ENCODE measurements around the gene COL25A1.
"Not testable (repeated sequence)": the region's sequence is repeated elsewhere in the genome, so short reads cannot be mapped to it uniquely, and the experiment has no call there.

Gene COL25A1

DNA sequence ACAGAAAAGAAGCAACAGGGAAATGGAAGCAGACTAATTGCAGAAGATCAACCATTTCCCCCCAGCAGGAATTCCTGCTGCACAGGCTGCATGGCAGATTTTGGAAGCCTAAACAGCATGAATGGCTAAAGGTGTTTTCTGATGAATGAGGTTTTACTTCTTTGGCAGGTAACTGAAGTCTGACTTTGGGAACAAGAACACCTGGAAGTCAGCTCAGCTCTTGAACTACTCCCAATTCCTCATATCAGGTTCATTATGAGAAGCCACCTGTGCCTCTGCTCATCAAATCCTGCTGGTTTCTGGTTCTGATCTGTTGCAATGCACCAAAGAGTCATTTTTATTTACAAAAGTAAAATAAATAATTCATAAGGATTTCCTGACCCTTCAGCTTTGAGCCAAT, 139.0 kb downstream of the COL25A1 start:
- DNase-seq: no peak

DNA sequence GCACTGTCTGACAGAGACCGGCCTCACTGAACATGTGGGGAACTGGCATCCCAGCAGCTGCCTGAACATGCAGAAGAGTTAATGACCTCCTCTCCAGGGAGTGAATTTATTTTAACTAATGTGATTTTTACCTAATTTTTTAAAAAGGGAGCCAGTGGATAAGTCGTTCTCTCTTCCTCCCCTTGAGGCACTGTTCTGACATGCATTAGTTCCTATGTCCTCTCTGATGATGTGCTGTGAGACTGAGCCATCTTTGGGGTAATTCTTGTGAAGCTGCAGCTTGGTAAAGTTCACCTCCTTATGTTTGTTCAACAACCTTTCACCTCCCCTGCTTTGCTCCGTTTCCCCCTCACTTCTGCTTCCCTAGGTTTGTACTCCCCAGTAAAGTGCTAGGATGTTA, 139.7 kb downstream of the COL25A1 start:
- no peak for DNase-seq

GRCh38 chr4:109160494-109160893, 142.0 kb downstream of the COL25A1 start:
- DNase-seq: no peak

DNA sequence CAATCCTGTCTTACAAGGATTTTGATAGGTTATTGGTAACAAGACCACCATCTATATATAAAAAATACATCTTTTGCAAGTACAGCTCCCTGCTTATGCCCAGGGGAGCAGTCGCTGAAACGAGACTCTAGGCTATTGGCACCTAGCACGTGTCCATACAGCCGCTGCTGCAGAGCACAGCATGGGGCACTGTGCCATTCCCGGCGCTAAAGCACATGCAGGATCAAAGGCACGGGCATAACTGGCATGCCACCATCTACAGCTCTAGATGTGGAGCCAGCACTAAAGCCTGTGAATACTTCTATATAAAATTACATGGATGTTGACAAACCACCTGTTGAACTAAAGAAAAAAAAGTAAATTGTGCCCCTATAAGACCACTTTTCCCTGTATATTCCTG, 144.8 kb downstream of the COL25A1 start:
- no peak for DNase-seq

GRCh38 chr4:109157205-109157604, 145.3 kb downstream of the COL25A1 start:
- no peak for DNase-seq

DNA sequence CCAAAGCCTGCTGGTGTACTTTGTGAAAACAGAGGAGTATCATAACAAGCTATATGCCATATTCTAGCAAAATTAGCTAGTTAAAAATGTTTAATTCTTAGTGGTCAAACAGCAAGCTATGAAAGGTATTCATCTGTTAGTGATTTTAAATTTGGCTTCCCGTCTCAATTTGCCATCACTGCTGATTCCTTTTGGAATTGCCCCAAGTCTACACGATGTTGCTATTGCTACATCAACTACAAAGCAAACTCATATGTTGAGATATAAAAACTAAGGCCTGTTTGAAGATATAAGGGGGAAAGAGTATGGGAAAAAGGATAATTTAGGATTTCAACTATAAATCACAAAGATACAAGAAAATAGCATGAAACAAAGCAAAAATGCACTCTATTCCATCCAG, 146.1 kb downstream of the COL25A1 start:
- DNase-seq: no peak

GRCh38 chr4:109155682-109156283, 146.7 kb downstream of the COL25A1 start:
- DNase-seq: no peak

- no peak for DNase-seq
These were observed 147.4 kb downstream of the COL25A1 start for GRCh38 chr4:109155084-109155483.

DNA sequence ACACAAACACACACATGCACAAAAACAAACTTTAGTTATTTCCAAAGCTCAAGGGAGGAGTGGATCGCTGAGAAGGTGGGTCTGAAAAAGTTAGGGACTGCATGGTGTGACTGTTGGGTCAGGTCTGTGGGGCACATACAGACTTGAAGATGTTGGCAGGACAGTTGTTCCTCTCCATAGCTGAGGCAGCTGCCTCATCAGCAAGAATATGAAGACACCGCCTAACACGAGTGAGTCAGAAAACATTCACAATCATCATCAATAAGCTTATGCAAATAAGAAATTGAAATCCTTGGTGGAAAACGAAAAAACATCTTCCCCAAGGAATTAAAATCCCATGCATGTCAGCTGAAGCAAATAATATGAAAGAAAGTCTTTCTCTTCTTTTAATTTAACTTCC, 148.0 kb downstream of the COL25A1 start:
- DNase-seq: no peak

GRCh38 chr4:109149836-109150235, 152.6 kb downstream of the COL25A1 start:
- DNase-seq: no peak

DNA sequence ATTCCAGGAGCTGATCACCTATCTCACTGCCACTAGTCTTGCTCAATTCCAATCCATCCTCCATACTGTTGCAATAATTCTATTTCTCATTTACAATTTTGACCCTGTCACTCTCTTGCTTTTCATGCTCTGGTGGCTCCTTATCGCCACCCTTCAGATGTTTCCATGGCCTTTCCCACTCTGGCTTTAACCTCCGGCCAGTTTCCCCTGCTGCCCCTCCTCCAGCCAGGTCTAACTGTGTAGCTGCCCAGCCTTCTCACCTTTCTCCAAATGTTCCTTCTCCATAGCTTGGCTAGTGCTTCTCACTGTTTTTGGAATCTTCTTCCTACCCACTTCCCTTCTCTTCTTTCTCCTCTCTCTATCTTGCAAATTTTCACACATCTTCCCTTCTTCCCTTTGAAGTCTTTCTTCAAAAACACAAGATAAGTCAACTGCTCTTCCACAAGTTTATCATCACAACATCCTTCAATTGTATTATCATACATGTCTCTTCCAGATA, 153.8 kb downstream of the COL25A1 start:
- DNase-seq: no peak

DNA sequence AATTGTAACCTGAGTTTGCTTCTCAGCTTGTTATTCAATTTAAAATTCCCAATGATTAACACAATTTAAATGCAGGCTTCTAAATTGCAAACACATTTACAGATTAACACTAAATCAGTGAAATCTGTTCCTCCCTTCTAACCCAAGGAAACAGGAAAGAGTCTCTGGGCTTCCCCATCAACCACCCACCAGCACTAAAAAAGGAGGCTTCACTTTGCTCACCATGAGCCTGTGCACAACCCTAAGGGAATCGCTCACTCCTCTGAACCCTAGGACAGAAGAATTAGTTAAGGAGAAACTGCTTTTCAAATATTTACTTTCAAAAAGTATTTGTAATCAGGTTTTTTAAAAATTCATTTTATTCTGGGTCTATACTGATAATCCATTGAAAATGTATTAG, 155.3 kb downstream of the COL25A1 start:
- no peak for DNase-seq

GRCh38 chr4:109146499-109146898, 156.0 kb downstream of the COL25A1 start:
- no peak for DNase-seq

DNA sequence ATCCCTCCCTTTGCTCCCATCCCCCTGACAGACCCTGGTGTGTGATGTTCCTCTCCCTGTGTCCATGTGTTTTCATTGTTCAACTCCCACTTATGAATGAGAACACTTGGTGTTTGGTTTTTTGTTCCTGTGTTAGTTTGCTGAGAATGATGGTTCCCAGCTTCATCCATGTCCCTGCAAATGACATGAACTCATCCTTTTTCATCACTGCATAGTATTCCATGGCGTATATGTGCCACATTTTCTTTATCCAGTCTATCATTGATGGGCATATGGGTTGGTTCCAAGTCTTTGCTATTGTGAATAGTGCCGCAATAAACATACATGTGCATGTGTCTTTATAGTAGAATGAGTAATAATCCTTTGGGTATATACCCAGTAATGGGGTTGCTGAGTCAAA, 164.3 kb downstream of the COL25A1 start:
- not testable (repeated sequence) for DNase-seq

GRCh38 chr4:109134921-109135320, 167.5 kb downstream of the COL25A1 start:
- DNase-seq: no peak

DNA sequence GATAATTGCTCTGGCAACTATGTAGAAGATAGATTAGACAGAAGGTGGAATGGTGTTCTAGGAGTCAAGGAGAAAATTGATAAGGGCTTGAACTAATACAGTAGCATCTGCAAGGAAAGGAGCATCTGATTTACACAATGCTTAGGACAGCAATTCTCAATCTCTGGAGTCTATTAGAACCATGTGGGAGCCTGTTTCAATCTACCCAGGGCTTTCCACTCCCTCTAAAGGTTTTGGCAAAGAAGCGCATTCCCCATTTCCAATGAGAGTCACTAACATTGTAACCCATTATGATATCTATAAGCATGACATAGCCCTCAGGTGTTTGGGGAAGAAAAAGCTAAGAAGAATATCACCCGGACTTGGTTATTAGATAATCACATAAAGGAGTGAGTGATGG, 168.2 kb downstream of the COL25A1 start:
- DNase-seq: no peak

DNA sequence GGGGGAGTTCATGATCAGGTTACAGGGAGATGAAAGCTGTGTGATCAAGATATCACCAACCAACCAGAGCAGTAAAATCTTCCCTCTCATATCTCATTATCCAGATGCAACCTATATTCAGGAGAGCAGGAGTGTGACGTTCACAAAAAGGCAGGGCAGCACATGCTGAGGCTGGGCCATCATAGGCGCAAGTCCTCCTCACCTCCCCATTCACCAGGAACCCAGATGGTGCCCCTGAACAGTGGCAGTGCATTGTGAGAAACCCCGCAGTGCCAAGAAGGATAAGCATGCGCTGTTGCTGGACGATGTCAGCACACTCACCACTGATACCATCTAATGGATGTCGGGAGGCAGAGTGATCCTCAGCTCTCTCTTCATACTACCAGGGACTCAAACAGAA, 170.9 kb downstream of the COL25A1 start:
- DNase-seq: no peak

DNA sequence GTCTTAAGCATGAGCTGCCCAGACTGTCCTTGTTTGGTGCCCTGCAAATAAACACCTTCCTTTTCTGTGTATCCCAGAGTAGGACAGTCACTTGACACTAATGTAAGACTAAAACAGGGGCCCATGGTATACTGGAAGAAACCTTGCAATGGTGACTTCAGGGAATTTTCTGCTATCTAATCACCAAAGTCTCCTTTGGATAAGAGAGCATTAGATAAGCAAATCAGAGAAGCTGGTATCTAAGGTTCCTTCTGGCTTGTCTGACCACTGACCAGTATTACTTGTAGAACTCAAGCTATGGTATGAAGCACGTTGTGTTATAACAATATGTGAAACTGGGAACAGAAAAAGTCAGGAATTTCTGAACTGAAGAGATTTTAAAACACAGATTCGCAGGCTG, 173.9 kb downstream of the COL25A1 start:
- DNase-seq: no peak

DNA sequence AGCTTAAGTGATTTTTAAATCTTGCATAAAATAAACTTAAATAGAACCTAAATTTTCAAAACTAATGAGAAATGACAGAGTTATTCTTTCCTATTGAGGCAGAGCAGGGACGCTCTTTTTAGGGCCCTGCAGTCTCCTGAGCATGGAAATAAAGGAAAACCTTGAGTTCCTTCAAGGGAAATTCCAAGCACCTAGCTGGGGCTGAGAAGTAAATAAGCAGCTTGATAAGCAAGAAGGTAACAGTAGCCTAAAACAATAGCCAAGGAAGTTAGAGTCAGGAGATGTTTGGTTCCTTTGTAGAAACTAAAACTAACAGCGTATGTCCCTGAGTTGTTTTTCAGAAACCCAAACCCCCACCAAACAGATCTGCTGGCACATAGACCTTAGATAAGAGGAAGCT, 174.6 kb downstream of the COL25A1 start:
- no peak for DNase-seq

GRCh38 chr4:109126856-109127255, 175.6 kb downstream of the COL25A1 start:
- DNase-seq: no peak

- no peak for DNase-seq
These were observed 177.4 kb downstream of the COL25A1 start for GRCh38 chr4:109125084-109125483.

DNA sequence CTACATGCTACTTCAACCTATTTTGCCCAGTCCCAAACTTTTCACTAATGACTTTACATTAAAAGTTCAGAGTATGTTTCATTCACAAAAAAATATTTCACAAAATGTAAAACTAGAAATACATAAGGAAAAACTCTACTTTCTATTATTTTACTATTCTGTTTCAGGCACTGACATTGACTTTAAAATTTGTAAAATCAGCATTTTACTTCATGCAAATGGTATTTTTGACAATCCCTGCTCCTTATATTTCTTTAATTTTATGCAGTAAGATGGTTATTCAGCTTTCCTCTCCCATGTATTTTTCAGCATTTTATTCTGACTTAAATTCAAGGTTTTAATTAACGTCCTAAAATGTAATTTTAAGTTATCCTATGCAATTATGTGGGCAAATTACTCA, 178.5 kb downstream of the COL25A1 start:
- no peak for DNase-seq

DNA sequence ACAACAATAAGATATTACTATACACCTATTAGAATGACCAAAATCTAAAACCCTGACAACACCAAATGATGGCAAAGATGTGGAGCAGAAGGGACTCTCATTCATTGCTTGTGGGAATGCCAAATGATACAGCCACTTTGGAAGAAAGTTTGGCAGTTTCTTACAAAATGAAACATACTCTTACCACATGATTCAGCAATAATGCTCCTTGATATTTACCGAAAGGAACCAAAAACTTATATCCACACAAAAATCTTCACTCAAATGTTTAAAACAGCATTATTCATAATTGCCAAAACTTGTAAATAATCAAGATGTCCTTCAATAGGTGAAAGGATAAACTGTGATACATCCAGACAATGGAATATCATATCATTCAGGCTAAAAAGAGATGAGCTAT, 180.9 kb downstream of the COL25A1 start:
- no peak for DNase-seq

- no peak for DNase-seq
These were observed 182.6 kb downstream of the COL25A1 start for GRCh38 chr4:109119852-109120251.

DNA sequence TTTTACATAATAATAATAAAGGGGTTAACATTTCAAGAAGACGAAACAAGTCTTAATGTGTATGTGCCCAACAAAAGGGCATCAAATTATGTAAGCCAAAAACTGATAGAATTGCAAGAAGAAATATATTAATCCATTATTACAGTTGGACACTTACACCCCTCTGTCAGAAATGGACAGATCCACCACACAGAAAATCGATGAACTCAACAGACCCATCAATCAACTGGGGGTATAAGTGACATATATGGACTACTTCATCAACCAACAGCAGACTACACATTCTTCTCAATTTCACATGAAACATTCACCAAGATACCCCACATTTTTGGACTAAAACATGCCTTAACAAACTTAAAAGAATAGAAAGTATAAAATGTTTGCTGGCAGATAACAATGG, 183.8 kb downstream of the COL25A1 start:
- DNase-seq: no peak

DNA sequence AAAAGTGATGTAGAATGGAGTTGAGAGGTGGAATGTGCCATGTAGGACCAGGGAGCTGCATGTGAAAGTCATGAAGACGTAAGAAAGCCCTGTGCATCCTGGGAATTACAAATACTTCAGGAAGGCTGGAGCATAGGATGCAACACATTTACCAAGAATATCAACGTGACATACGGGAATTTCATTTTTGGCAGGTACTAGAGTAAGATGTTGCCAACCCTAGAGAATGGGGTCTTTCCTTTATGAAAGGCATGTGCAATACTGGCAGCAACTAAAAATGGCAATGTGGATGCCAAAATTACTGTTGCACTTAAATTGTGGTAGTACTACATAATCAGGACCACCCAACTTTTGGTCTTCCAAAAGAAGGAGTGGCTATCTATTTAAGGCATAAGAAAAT, 188.0 kb downstream of the COL25A1 start:
- no peak for DNase-seq

All from NCI-H187 treated with DMSO at 0.1 percent for 48 hours (cell line).